K562 (cell line): Measurements from ENCODE around the gene CDH18. TPM values are rescaled to one million over a fixed set of nuclear protein-coding genes. Genes with fewer than 3 reads are reported as not detected.

ENCODE experiments used
- ATAC-seq: fragments of 200-7000 bp; cut with Tn5 transposase; 3 replicates; pipeline ENCODE4 v1.9.1; 2020; ENCODE audit warnings: moderate library complexity
- BruUV-seq: library from RNA; stranded (reverse); fragments of 400-500 nt; replicated peaks from 2 replicates; lab custom pipeline; 2021; lab: Mats Ljungman, UMichigan
- CTCF ChIA-PET: fragments of 300-600 bp; formaldehyde crosslinking; extraction: SDS; loops from one replicate; lab custom pipeline; 2021; ENCODE audit warnings: low intra/inter-chr PET ratio; lab: Yijun Ruan, JAX
- POLR2A ChIA-PET: fragments of 300-600, 350-650 bp; sonication (Branson Sonifier 250); formaldehyde crosslinking; extraction: SDS; loops from one replicate; lab custom pipeline; 2021; ENCODE audit warnings: antibody characterized with exemption, inconsistent platforms; lab: Yijun Ruan, JAX
- DNase-seq, 4 experiments: peaks; one replicate each; pipeline versions ENCODE4 v3.0.0 to v3.0.0-alpha.2; 2011 to 2018; ENCODE audit warnings: low spot score in 3 of 4, mixed read lengths in 3 of 4; ENCODE audit errors: extremely low read depth in 1 of 4
- FAIRE-seq: peaks from 2 replicates; lab custom pipeline; 2011; peaks lifted over from hg19 to GRCh38; lab: Jason Lieb, UNC
- H2AFZ ChIP-seq: 2 replicates; pipeline ENCODE4 v1.6.0; 2011; ENCODE audit warnings: low read depth, low read length, control low read depth, inconsistent platforms
- H3K27ac ChIP-seq: fragments of 200-600 bp; 3 replicates; pipeline ENCODE4 v1.8.0; 2011; ENCODE audit warnings: low read depth, mild to moderate bottlenecking, control low read depth, inconsistent platforms, low read length, moderate library complexity, mixed read lengths; ENCODE audit errors: extremely low read depth
- H3K27me3 ChIP-seq, 2 experiments: fragments of 300-600 bp in 1 of 2; 2 replicates in 1 of 2; 3 replicates in 1 of 2; pipeline versions ENCODE4 v1.6.0 to v1.8.0; 2011; ENCODE audit warnings: inconsistent platforms in 2 of 2, low read length in 2 of 2, mild to moderate bottlenecking in 1 of 2, mixed read lengths in 1 of 2, moderate library complexity in 1 of 2; ENCODE audit not compliant: control insufficient read depth in 2 of 2, insufficient read depth in 2 of 2
- H3K36me3 ChIP-seq: fragments of 300-600 bp; 3 replicates; pipeline ENCODE4 v1.8.0; 2011; ENCODE audit warnings: mild to moderate bottlenecking, low read length, inconsistent platforms; ENCODE audit not compliant: control insufficient read depth, insufficient read depth
- H3K4me1 ChIP-seq, 2 experiments: fragments of 200-600 bp in 1 of 2; replicated peaks in 1 of 2; 2 replicates in 1 of 2; 3 replicates in 1 of 2; pipeline versions ENCODE4 v1.5.1 to v1.8.0; 2011; ENCODE audit warnings: inconsistent platforms in 2 of 2, low read length in 2 of 2, mild to moderate bottlenecking in 1 of 2, mixed read lengths in 1 of 2, moderate library complexity in 1 of 2; ENCODE audit not compliant: control insufficient read depth in 2 of 2, insufficient read depth in 2 of 2
- H3K4me2 ChIP-seq: 2 replicates; pipeline ENCODE4 v1.6.1; 2011; ENCODE audit warnings: low read length, control low read depth, inconsistent platforms, mixed read lengths; ENCODE audit not compliant: insufficient read depth
- H3K4me3 ChIP-seq: fragments of 200-600 bp; sonication (generic), shearing (Covaris generic); 2 replicates; pipeline ENCODE4 v1.5.1; 2016; ENCODE audit warnings: control low read depth, inconsistent platforms
- H3K79me2 ChIP-seq: fragments of 200-600 bp; 3 replicates; pipeline ENCODE4 v1.8.0; 2011; ENCODE audit warnings: low read length, inconsistent platforms; ENCODE audit not compliant: control insufficient read depth, insufficient read depth
- H3K9ac ChIP-seq, 2 experiments: 2 replicates each; pipeline versions ENCODE4 v1.6.0 to v1.6.1; 2011; ENCODE audit warnings: low read depth in 2 of 2, low read length in 2 of 2, control low read depth in 1 of 2, inconsistent platforms in 1 of 2, mild to moderate bottlenecking in 1 of 2, mixed read lengths in 1 of 2; ENCODE audit not compliant: insufficient read depth in 1 of 2
- H3K9me1 ChIP-seq: one replicate; pipeline ENCODE4 v1.6.0; 2011; ENCODE audit warnings: inconsistent platforms, mild to moderate bottlenecking, low read length, moderate library complexity; ENCODE audit not compliant: control insufficient read depth, insufficient read depth
- H3K9me3 ChIP-seq: replicated peaks from 2 replicates; pipeline ENCODE4 v1.5.1; 2011; ENCODE audit warnings: low read depth, low read length, inconsistent platforms; ENCODE audit not compliant: control insufficient read depth, insufficient read depth
- H4K20me1 ChIP-seq: replicated peaks from 2 replicates; pipeline ENCODE4 v1.6.1; 2011; ENCODE audit warnings: low read length, inconsistent platforms, mixed read lengths; ENCODE audit not compliant: control insufficient read depth, insufficient read depth
- CBFA2T3 ChIP-seq: fragments of 450-650 bp; IDR thresholded peaks from 2 replicates; pipeline ENCODE4 v1.6.1; 2017
- CBX1 ChIP-seq: sonication (generic); IDR thresholded peaks from 2 replicates; pipeline ENCODE4 v1.6.1; 2016; ENCODE audit warnings: antibody characterized with exemption, low read depth, mild to moderate bottlenecking
- GATAD2A ChIP-seq: fragments of 450-650 bp; IDR thresholded peaks from 2 replicates; pipeline ENCODE4 v1.6.1; 2017
- GTF2F1 ChIP-seq: IDR thresholded peaks from 2 replicates; pipeline ENCODE4 v1.6.1; 2011; ENCODE audit warnings: low read depth, low read length, improper control_type of control experiment
- GTF3C2 ChIP-seq: IDR thresholded peaks from 3 replicates; pipeline ENCODE4 v1.6.1; 2011; ENCODE audit warnings: borderline replicate concordance, mild to moderate bottlenecking, moderate library complexity; ENCODE audit not compliant: insufficient read length; ENCODE audit errors: extremely low read depth
- HCFC1 ChIP-seq: IDR thresholded peaks from 2 replicates; pipeline ENCODE4 v1.6.1; 2012; ENCODE audit warnings: low read depth, low read length, improper control_type of control experiment
- NCOA6 ChIP-seq: fragments of 450-650 bp; IDR thresholded peaks from 2 replicates; pipeline ENCODE4 v1.6.1; 2017; ENCODE audit warnings: mild to moderate bottlenecking
- NKRF ChIP-seq: fragments of 450-650 bp; IDR thresholded peaks from 2 replicates; pipeline ENCODE4 v1.6.1; 2016; ENCODE audit warnings: borderline replicate concordance
- POLR2A ChIP-seq: fragments of 450-650 bp; conservative IDR thresholded peaks from 2 replicates; pipeline ENCODE4 v1.6.1; 2016
- SRSF9 ChIP-seq: fragments of 200-400 bp; formaldehyde crosslinking; IDR thresholded peaks from 2 replicates; pipeline ENCODE4 v1.6.1; 2017; ENCODE audit warnings: low read depth, low read length, borderline replicate concordance
- ZNF143 ChIP-seq: sonication (generic); formaldehyde crosslinking; IDR thresholded peaks from 2 replicates; pipeline ENCODE4 v1.9.0; 2022; ENCODE audit warnings: mild to moderate bottlenecking, missing genetic modification reagents
- ZNF445 ChIP-seq: fragments of 250-450 bp; sonication (Bioruptor Pico); IDR thresholded peaks from 2 replicates; pipeline ENCODE4 v1.4.0; 2020; ENCODE audit warnings: low read depth, mild to moderate bottlenecking, moderate library complexity
- ZNF561 ChIP-seq: fragments of 450-650 bp; formaldehyde crosslinking; conservative IDR thresholded peaks from 2 replicates; pipeline ENCODE4 v1.4.0; 2020; ENCODE audit warnings: mild to moderate bottlenecking, moderate library complexity
- WGBS: fragments of 100-300 bp; shearing (Covaris generic); methylation state at CpG from one replicate; pipeline ENCODE4 v1.1.6; 2016; ENCODE audit warnings: low coverage, mixed read lengths; ENCODE audit not compliant: insufficient coverage; ENCODE audit errors: missing lambda C conversion rate; 5-methylcytosine and 5-hydroxymethylcytosine counted together
- in situ Hi-C: fragments of 300-500 bp; cut with MboI; formaldehyde crosslinking; loops from 4 replicates; pipeline ENCODE4 v1.15.0; 2018; ENCODE audit warnings: inconsistent platforms, mixed read lengths
- intact Hi-C: fragments of 100-400 bp; cut with micrococcal nuclease; formaldehyde crosslinking; loops from 2 replicates; pipeline ENCODE4 v1.14.2; 2022
- polyA plus RNA-seq, 8 experiments: library from polyadenylated mRNA; depleted of rRNA in 4 of 8; stranded (reverse) in 5 of 8; unstranded in 3 of 8; fragments of >200 nt; fragmentation: Nextera tagmentation in 2 of 8; fragmentation: Illumina TruSeq in 1 of 8; extraction: Ambion mirVana in 2 of 8; extraction: Trizol in 1 of 8; gene quantifications; 2 replicates each; pipeline versions ENCODE4 v1.2.1 to v1.2.3, GENCODE V29; 2011 to 2014; ENCODE audit warnings: inconsistent platforms in 1 of 8, missing spikeins in 1 of 8
- total RNA-seq, 7 experiments: library from RNA; depleted of rRNA in 6 of 7; stranded (reverse); fragments of >200 nt in 6 of 7; fragmentation: Illumina TruSeq in 2 of 7; extraction: Trizol in 2 of 7; gene quantifications; 2 replicates each; pipeline versions ENCODE4 v1.2.1 to v1.2.3, GENCODE V29; 2011 to 2021; ENCODE audit warnings: low replicate concordance in 1 of 7

Gene CDH18
- total and polyA plus RNA-seq, 9 of the 15 experiments (the other 6 are each of a cell fraction or from before 2014, with no cell fraction given), result 0.18 to 1.4 (median 0.31) TPM

GRCh38 chr5:19865336-19866089, 122.5 kb downstream of the CDH18 start:
- TF ChIP-seq CBX1, result no peak
- TF ChIP-seq NCOA6, result no peak
- H3K79me2 ChIP-seq, result no peaks in the 10 kb centered on the region
- CTCF ChIA-PET, result no interaction called here
- no peaks in the 10 kb centered on the region for H3K4me1 ChIP-seq
- POLR2A ChIA-PET, result no interaction called here
- H2AFZ ChIP-seq, result no peak overlapping the region
- no peak overlapping the region for H3K4me3 ChIP-seq
- DNase-seq, result no peak
- ATAC-seq, result no peak
- 0% methylated on average over 6 of the region's 6 CpGs for WGBS
- H3K9me3 ChIP-seq, result no peaks in the 10 kb centered on the region
- intact Hi-C loops, result no loop called here
- H3K4me2 ChIP-seq, result no peak overlapping the region
- no TSS peak for BruUV-seq
- in situ Hi-C loops, result no loop called here
- no peaks in the 10 kb centered on the region for H3K36me3 ChIP-seq
- no peaks in the 10 kb centered on the region for H4K20me1 ChIP-seq
- H3K9me1 ChIP-seq, result no peaks in the 10 kb centered on the region
- no peaks in the 10 kb centered on the region for H3K27me3 ChIP-seq
- H3K9ac ChIP-seq, result no peak overlapping the region
- H3K27ac ChIP-seq, result no peak overlapping the region
- FAIRE-seq, result no peak

GRCh38 chr5:19862711-19863110, 125.3 kb downstream of the CDH18 start:
- H3K4me3 ChIP-seq, result no peak overlapping the region
- no peaks in the 10 kb centered on the region for H3K9me3 ChIP-seq
- H3K79me2 ChIP-seq, result no peaks in the 10 kb centered on the region
- H3K4me1 ChIP-seq, result no peaks in the 10 kb centered on the region
- H3K27me3 ChIP-seq, result no peaks in the 10 kb centered on the region
- CTCF ChIA-PET, result no interaction called here
- intact Hi-C loops (no loop called here), in situ Hi-C loops (no loop called here)
- BruUV-seq, result no TSS peak
- H2AFZ ChIP-seq, result no peak overlapping the region
- H3K27ac ChIP-seq, result no peak overlapping the region
- no peaks in the 10 kb centered on the region for H3K36me3 ChIP-seq
- FAIRE-seq, result no peak
- ATAC-seq, result no peak
- no peak overlapping the region for H3K9ac ChIP-seq
- POLR2A ChIA-PET, result no interaction called here
- no peaks in the 10 kb centered on the region for H4K20me1 ChIP-seq
- no peak overlapping the region for H3K4me2 ChIP-seq
- WGBS, result 0% methylated on average over 3 of the region's 3 CpGs
- no peak for DNase-seq
- H3K9me1 ChIP-seq, result no peaks in the 10 kb centered on the region
- TF ChIP-seq ZNF445, result no peak
- no peak for TF ChIP-seq GTF3C2
- TF ChIP-seq NKRF, result no peak
- no peak for TF ChIP-seq GATAD2A
- TF ChIP-seq ZNF143, result no peak
- TF ChIP-seq SRSF9, result no peak
- no peak for TF ChIP-seq CBFA2T3
- TF ChIP-seq ZNF561 (CRISPR knock-in tag), result no peak
- TF ChIP-seq GTF2F1, result no peak
- no peak for TF ChIP-seq HCFC1
- no peak for TF ChIP-seq POLR2A
